Keratinocyte (primary cell): Measurements from ENCODE around the gene ADIPOR2. TPM values are rescaled to one million over a fixed set of nuclear protein-coding genes. Genes with fewer than 3 reads are reported as not detected.
A peak's percentile ranks its signal among the peaks of the same experiment; 100 is the strongest.

Source experiments
- DNase-seq: peaks from one replicate; pipeline ENCODE4 v3.0.0-alpha.2; 2011; ENCODE audit warnings: low read depth, missing footprints, low spot score
- FAIRE-seq: peaks from 2 replicates; lab custom pipeline; 2011; peaks lifted over from hg19 to GRCh38; lab: Jason Lieb, UNC
- H2AFZ ChIP-seq: 2 replicates; pipeline ENCODE4 v1.6.0; 2012; ENCODE audit warnings: low read length, control low read depth, inconsistent platforms; ENCODE audit not compliant: control insufficient read depth
- H3K27ac ChIP-seq: 2 replicates; pipeline ENCODE4 v1.5.1; 2011; ENCODE audit warnings: low read length; ENCODE audit not compliant: control insufficient read depth, insufficient read depth
- H3K27me3 ChIP-seq: 3 replicates; pipeline ENCODE4 v1.6.0; 2011; ENCODE audit warnings: low read length; ENCODE audit not compliant: control insufficient read depth, insufficient read depth; ENCODE audit errors: extremely low read depth
- H3K36me3 ChIP-seq, 2 experiments: 2 replicates in 1 of 2; 3 replicates in 1 of 2; pipeline ENCODE4 v1.5.1; 2011; ENCODE audit warnings: low read length in 2 of 2, mild to moderate bottlenecking in 1 of 2; ENCODE audit not compliant: control insufficient read depth in 2 of 2, insufficient read depth in 2 of 2; ENCODE audit errors: extremely low read depth in 1 of 2
- H3K4me1 ChIP-seq: 3 replicates; pipeline ENCODE4 v1.5.1; 2011; ENCODE audit warnings: low read length; ENCODE audit not compliant: control insufficient read depth, insufficient read depth; ENCODE audit errors: extremely low read depth
- H3K4me2 ChIP-seq: 3 replicates; pipeline ENCODE4 v1.6.0; 2011; ENCODE audit warnings: low read depth, low read length; ENCODE audit not compliant: control insufficient read depth, insufficient read depth; ENCODE audit errors: extremely low read depth
- H3K4me3 ChIP-seq, 3 experiments: fragments of 200-600 bp in 1 of 3; sonication (generic) in 1 of 3; 2 replicates in 2 of 3; 3 replicates in 1 of 3; pipeline ENCODE4 v1.5.1; 2011 to 2016; ENCODE audit warnings: low read length in 3 of 3, mild to moderate bottlenecking in 3 of 3, control low read depth in 2 of 3, inconsistent platforms in 1 of 3, low read depth in 1 of 3, mixed read lengths in 1 of 3, mixed run types in 1 of 3, moderate library complexity in 1 of 3; ENCODE audit not compliant: control insufficient read depth in 2 of 3, insufficient read depth in 2 of 3; ENCODE audit errors: extremely low read depth in 1 of 3
- H3K79me2 ChIP-seq: 2 replicates; pipeline ENCODE4 v1.6.0; 2012; ENCODE audit warnings: low read length; ENCODE audit not compliant: control insufficient read depth, insufficient read depth
- H3K9ac ChIP-seq: 3 replicates; pipeline ENCODE4 v1.6.0; 2011; ENCODE audit warnings: low read length; ENCODE audit not compliant: control insufficient read depth, insufficient read depth; ENCODE audit errors: extremely low read depth
- H3K9me1 ChIP-seq: 3 replicates; pipeline ENCODE4 v1.6.0; 2011; ENCODE audit warnings: low read length; ENCODE audit not compliant: control insufficient read depth, insufficient read depth; ENCODE audit errors: extremely low read depth
- H3K9me3 ChIP-seq: 2 replicates; pipeline ENCODE4 v1.5.1; 2012; ENCODE audit warnings: low read depth, low read length; ENCODE audit not compliant: control insufficient read depth
- H4K20me1 ChIP-seq: 3 replicates; pipeline ENCODE4 v1.6.0; 2011; ENCODE audit warnings: low read length; ENCODE audit not compliant: control insufficient read depth, insufficient read depth; ENCODE audit errors: extremely low read depth
- EZH2 ChIP-seq: IDR thresholded peaks from one replicate; pipeline ENCODE4 v1.6.1; 2012; ENCODE audit warnings: inconsistent platforms, mild to moderate bottlenecking, low read length, moderate library complexity
- dilution Hi-C: fragments of 300-500 bp; cut with MboI; formaldehyde crosslinking; loops from one replicate; pipeline ENCODE4 v1.7.0; 2020; ENCODE audit warnings: low sequenced_read_pairs; ENCODE audit not compliant: extremely low pct_ligation_motif_present
- polyA plus RNA-seq, 5 experiments: library from polyadenylated mRNA; depleted of rRNA in 3 of 5; stranded (reverse) in 3 of 5; stranded (forward) in 1 of 5; unstranded in 1 of 5; fragments of >200 nt; gene quantifications; 1 replicate in 1 of 5; 2 replicates in 3 of 5; 3 replicates in 1 of 5; pipeline versions ENCODE4 v1.2.1 to v1.2.3, GENCODE V29; 2011 to 2012; ENCODE audit warnings: missing spikeins in 2 of 5, low read depth in 1 of 5, low replicate concordance in 1 of 5
- TF ChIP-seq, protein P1 (sequence below), 3 experiments: IDR thresholded peaks in 1 of 3; conservative IDR thresholded peaks in 1 of 3; optimal IDR thresholded peaks in 1 of 3; 2 replicates in 2 of 3; 3 replicates in 1 of 3; pipeline versions ENCODE3 to v1.5.1; 2011; ENCODE audit warnings: low read length in 3 of 3, mild to moderate bottlenecking in 3 of 3, moderate library complexity in 2 of 3, control low read depth in 1 of 3, inconsistent platforms in 1 of 3; ENCODE audit not compliant: insufficient read depth in 2 of 3; ENCODE audit errors: extremely low read depth in 1 of 3

ADIPOR2 gene
- polyA plus RNA-seq, 1 donor (not counting 4 experiments of a cell fraction or from before 2014, with no cell fraction given) = 59.4 TPM

DNA sequence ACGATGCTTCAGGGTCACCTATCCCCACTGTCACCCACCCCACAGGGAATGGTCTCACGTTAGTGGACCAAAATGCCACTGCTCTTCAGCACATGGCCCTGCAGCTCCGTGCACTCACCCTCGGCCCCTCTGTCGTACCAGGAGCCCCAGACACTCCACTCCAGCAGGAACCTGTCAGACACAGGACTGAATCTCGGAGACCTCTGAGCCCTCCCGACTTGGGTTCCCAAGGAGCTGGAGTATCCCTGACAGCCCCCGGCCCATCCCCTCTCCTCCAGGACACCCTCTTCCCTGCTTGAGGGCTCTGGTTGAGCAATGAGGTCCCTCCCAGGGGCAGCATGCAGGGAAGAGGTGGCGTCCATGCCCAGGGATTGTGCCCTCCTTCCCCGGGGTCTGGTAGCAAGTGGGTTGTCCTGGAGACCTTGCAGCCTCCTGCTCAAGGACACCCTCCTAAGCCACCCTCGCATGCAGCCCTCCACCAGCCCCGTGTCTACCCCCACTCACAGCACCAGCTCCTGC, 109.1 kb downstream of the ADIPOR2 start:
- no peaks in the 10 kb centered on the region for H3K79me2 ChIP-seq
- no peak overlapping the region for H3K27ac ChIP-seq
- no peaks in the 10 kb centered on the region for H3K9me1 ChIP-seq
- no peaks in the 10 kb centered on the region for H3K27me3 ChIP-seq
- H3K36me3 ChIP-seq = no peaks in the 10 kb centered on the region
- no peak for FAIRE-seq
- dilution Hi-C loops = no loop called here
- no peaks in the 10 kb centered on the region for H4K20me1 ChIP-seq
- no peak overlapping the region for H2AFZ ChIP-seq
- no peaks in the 10 kb centered on the region for H3K9me3 ChIP-seq
- TF ChIP-seq EZH2 = no peak
- TF ChIP-seq, protein P1, sequence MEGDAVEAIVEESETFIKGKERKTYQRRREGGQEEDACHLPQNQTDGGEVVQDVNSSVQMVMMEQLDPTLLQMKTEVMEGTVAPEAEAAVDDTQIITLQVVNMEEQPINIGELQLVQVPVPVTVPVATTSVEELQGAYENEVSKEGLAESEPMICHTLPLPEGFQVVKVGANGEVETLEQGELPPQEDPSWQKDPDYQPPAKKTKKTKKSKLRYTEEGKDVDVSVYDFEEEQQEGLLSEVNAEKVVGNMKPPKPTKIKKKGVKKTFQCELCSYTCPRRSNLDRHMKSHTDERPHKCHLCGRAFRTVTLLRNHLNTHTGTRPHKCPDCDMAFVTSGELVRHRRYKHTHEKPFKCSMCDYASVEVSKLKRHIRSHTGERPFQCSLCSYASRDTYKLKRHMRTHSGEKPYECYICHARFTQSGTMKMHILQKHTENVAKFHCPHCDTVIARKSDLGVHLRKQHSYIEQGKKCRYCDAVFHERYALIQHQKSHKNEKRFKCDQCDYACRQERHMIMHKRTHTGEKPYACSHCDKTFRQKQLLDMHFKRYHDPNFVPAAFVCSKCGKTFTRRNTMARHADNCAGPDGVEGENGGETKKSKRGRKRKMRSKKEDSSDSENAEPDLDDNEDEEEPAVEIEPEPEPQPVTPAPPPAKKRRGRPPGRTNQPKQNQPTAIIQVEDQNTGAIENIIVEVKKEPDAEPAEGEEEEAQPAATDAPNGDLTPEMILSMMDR (optimal IDR thresholded peaks at IDR 0.05 in 1 of 3, IDR thresholded peaks at IDR 0.05 in 1 of 3, conservative IDR thresholded peaks at IDR 0.05 in 1 of 3; ENCODE audit: extremely low read depth in 1 of 3, insufficient read depth in 2 of 3, low read length in 3 of 3) = no peak
- H3K9ac ChIP-seq = no peak overlapping the region
- H3K4me2 ChIP-seq = no peak overlapping the region
- H3K4me1 ChIP-seq = peaks cover 8% of the 10 kb centered on the region
- DNase-seq = no peak
- H3K4me3 ChIP-seq = no peak overlapping the region

DNA sequence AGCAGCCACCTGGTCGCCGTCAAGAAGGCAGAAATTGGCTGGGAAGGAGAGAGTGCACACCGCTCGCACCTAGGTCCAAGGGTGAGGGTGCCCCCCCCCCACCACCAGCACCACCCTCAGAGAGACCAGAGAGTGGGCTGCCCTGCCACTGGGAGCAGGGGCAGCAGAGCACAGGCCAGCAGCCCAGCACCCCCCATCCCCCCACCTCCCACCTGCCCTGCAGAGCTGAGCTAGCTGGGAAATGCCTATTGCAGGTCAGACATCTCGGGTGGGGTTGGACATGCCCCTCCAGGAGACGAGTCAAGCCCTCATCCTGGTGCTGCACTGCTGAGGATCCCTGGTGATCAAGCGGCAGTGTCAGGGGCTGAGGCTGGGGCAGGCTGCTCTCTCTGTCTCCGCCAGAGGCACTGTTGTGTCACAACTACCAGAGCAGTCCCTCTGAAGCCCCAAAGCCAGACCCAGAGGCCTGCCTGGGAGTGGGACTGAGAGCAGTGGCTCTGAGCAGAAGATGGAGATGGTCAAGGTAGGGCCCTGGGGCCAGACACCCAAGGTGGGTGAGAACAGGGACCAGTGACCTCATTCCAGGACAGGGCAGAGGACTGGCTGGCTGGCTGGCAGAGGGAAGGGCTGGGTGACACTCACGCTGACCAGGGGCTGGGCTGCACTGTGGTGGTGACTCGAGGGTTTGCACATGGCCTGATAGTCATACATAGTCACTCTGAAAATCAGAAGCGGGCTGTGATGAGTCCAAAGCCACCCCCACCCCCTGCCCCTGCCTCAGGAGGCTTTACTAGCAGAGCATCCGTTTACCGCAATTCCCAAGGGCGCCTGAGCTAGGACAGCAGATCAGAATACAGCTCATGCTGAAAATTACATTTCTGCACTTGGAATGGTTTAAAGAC, 109.8 kb downstream of the ADIPOR2 start:
- H3K36me3 ChIP-seq = no peaks in the 10 kb centered on the region
- H3K79me2 ChIP-seq = no peaks in the 10 kb centered on the region
- dilution Hi-C loops = no loop called here
- DNase-seq (no peak), FAIRE-seq (no peak)
- no peak overlapping the region for H3K4me2 ChIP-seq
- no peaks in the 10 kb centered on the region for H3K9me3 ChIP-seq
- TF ChIP-seq, protein P1 (optimal IDR thresholded peaks at IDR 0.05 in 1 of 3, IDR thresholded peaks at IDR 0.05 in 1 of 3, conservative IDR thresholded peaks at IDR 0.05 in 1 of 3; ENCODE audit: extremely low read depth in 1 of 3, insufficient read depth in 2 of 3, low read length in 3 of 3) = peak in 1 of 3 experiments; percentile 71
- no peak for TF ChIP-seq EZH2
- H3K27me3 ChIP-seq = no peaks in the 10 kb centered on the region
- H3K27ac ChIP-seq = no peak overlapping the region
- no peak overlapping the region for H3K9ac ChIP-seq
- H3K9me1 ChIP-seq = no peaks in the 10 kb centered on the region
- peaks cover 8% of the 10 kb centered on the region for H3K4me1 ChIP-seq
- H3K4me3 ChIP-seq = no peak overlapping the region
- H4K20me1 ChIP-seq = no peaks in the 10 kb centered on the region
- H2AFZ ChIP-seq = no peak overlapping the region
